Transverse colon (tissue), 4 donors: ENCODE data around the gene SGIP1. TPM values are rescaled to one million over a fixed set of nuclear protein-coding genes. Genes with fewer than 3 reads are reported as not detected.

Experiments used
- DNase-seq: peaks from one replicate; pipeline ENCODE4 v3.0.0-alpha.2; 2019
- H3K27ac ChIP-seq, 4 donors: fragments of 200-600 bp; sonication (generic); 2 replicates each; pipeline ENCODE4 v1.5.1; 2016 to 2018; ENCODE audit warnings: inconsistent platforms in 4 of 4
- H3K27me3 ChIP-seq: fragments of 200-600 bp; sonication (generic); 2 replicates; pipeline ENCODE4 v1.5.1; 2017; ENCODE audit warnings: inconsistent platforms
- H3K36me3 ChIP-seq, 4 donors: fragments of 200-600 bp; sonication (generic); 2 replicates each; pipeline ENCODE4 v1.5.1; 2017 to 2019; ENCODE audit warnings: inconsistent platforms in 4 of 4
- H3K4me1 ChIP-seq, 4 donors: fragments of 200-600 bp; sonication (generic); 2 replicates each; pipeline ENCODE4 v1.5.1; 2017 to 2020; ENCODE audit warnings: inconsistent platforms in 4 of 4
- H3K4me3 ChIP-seq, 4 donors: fragments of 200-600 bp; sonication (generic); 1 replicate in 1 of 4; 2 replicates in 3 of 4; pipeline versions ENCODE4 v1.5.1 to v1.6.1; 2017 to 2019; ENCODE audit warnings: inconsistent platforms in 4 of 4
- H3K9me3 ChIP-seq, 2 donors: fragments of 200-600 bp; sonication (generic); 2 replicates each; pipeline ENCODE4 v1.5.1; 2017 to 2019; ENCODE audit warnings: inconsistent platforms in 2 of 2
- EP300 ChIP-seq: sonication (generic); formaldehyde crosslinking; IDR thresholded peaks from one replicate; pipeline ENCODE4 v1.6.1; 2017; ENCODE audit warnings: antibody characterized with exemption, low read depth
- POLR2A ChIP-seq: fragments of 450-650 bp; IDR thresholded peaks from one replicate; pipeline ENCODE4 v1.6.1; 2016; ENCODE audit warnings: antibody characterized with exemption, mild to moderate bottlenecking, moderate library complexity
- POLR2AphosphoS5 ChIP-seq, 3 donors: sonication (generic); formaldehyde crosslinking; IDR thresholded peaks; one replicate each; pipeline ENCODE4 v1.6.1; 2016; ENCODE audit warnings: antibody characterized with exemption in 3 of 3
- WGBS, 2 donors: methylation state at CpG; one replicate each; pipeline ENCODE4 v1.1.5; 2018; ENCODE audit warnings: low coverage in 1 of 2; 5-methylcytosine and 5-hydroxymethylcytosine counted together
- in situ Hi-C, 4 donors: fragments of 200-750 bp; cut with MboI; loops; one replicate each; pipeline versions ENCODE4 v1.15.0 to v1.15.1; 2017; ENCODE audit warnings: low sequenced_read_pairs in 3 of 4, low pct_ligation_motif_present in 1 of 4, low pct_unique_long_range_greater_than_20kb in 1 of 4
- intact Hi-C: fragments of 100-400 bp; cut with DNase I; formaldehyde crosslinking; loops from one replicate; pipeline ENCODE4 v1.15.1; 2023; ENCODE audit warnings: low total_unique reads
- total RNA-seq, 4 donors: library from RNA; depleted of rRNA; stranded (reverse); fragments of >200 nt; gene quantifications; one replicate each; pipeline ENCODE4 v1.1.0, GENCODE V29; 2016
- TF ChIP-seq, protein P1 (sequence below), 5 experiments: fragments of 200-600 bp in 3 of 5; fragments of 450-650 bp in 2 of 5; sonication (generic) in 3 of 5; IDR thresholded peaks; 1 replicate in 2 of 5; 2 replicates in 3 of 5; pipeline ENCODE4 v1.5.1; 2016 to 2017; ENCODE audit warnings: antibody characterized with exemption in 5 of 5, inconsistent platforms in 3 of 5, mild to moderate bottlenecking in 2 of 5, moderate library complexity in 1 of 5

Gene SGIP1
- total RNA-seq, 4 donors from 2014 or later = 1.4 to 1.8 TPM; not detected in 2

- H3K36me3 ChIP-seq = no peaks in the 10 kb centered on the region
- no peaks in the 10 kb centered on the region for H3K27me3 ChIP-seq
- H3K4me3 ChIP-seq = no peak overlapping the region
- no peak for DNase-seq
- no peak overlapping the region for H3K27ac ChIP-seq
- intact Hi-C loops = no loop called here
- H3K4me1 ChIP-seq = no peaks in the 10 kb centered on the region
- in situ Hi-C loops = no loop called here
- WGBS, 2 donors = 82 to 83% methylated on average over 1 of the region's 1 CpG
- TF ChIP-seq, protein P1, sequence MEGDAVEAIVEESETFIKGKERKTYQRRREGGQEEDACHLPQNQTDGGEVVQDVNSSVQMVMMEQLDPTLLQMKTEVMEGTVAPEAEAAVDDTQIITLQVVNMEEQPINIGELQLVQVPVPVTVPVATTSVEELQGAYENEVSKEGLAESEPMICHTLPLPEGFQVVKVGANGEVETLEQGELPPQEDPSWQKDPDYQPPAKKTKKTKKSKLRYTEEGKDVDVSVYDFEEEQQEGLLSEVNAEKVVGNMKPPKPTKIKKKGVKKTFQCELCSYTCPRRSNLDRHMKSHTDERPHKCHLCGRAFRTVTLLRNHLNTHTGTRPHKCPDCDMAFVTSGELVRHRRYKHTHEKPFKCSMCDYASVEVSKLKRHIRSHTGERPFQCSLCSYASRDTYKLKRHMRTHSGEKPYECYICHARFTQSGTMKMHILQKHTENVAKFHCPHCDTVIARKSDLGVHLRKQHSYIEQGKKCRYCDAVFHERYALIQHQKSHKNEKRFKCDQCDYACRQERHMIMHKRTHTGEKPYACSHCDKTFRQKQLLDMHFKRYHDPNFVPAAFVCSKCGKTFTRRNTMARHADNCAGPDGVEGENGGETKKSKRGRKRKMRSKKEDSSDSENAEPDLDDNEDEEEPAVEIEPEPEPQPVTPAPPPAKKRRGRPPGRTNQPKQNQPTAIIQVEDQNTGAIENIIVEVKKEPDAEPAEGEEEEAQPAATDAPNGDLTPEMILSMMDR (IDR thresholded peaks at IDR 0.05) = no peak
- TF ChIP-seq POLR2AphosphoS5 (IDR thresholded peaks at IDR 0.05) (no peak), POLR2A (no peak), EP300 (no peak)
- no peaks in the 10 kb centered on the region for H3K9me3 ChIP-seq
These were observed 16.3 kb downstream of the SGIP1 start for GRCh38 chr1:66550243-66550642.

GRCh38 chr1:66552287-66552686 is 18.3 kb downstream of the SGIP1 start:
- Histone ChIP-seq H3K36me3 (no peaks in the 10 kb centered on the region), H3K27me3 (no peaks in the 10 kb centered on the region), H3K4me1 (no peaks in the 10 kb centered on the region), H3K9me3 (no peaks in the 10 kb centered on the region), H3K4me3 (no peak overlapping the region), H3K27ac (no peak overlapping the region)
- in situ Hi-C loops (no loop called here), intact Hi-C loops (no loop called here)
- 92 to 100% methylated on average over 1 of the region's 1 CpG for WGBS, 2 donors
- DNase-seq = no peak
- TF ChIP-seq POLR2A (no peak), POLR2AphosphoS5 (IDR thresholded peaks at IDR 0.05) (no peak), EP300 (no peak)
- TF ChIP-seq, protein P1 (IDR thresholded peaks at IDR 0.05) = no peak

- Histone ChIP-seq H3K36me3 (no peaks in the 10 kb centered on the region), H3K27me3 (no peaks in the 10 kb centered on the region), H3K4me3 (no peak overlapping the region), H3K27ac (no peak overlapping the region), H3K9me3 (no peaks in the 10 kb centered on the region), H3K4me1 (no peaks in the 10 kb centered on the region)
- in situ Hi-C loops = no loop called here
- no peak for TF ChIP-seq EP300
- no peak for TF ChIP-seq POLR2A
- intact Hi-C loops = no loop called here
- no peak for DNase-seq
- WGBS, 2 donors = 37 to 56% methylated on average over 2 to 5 of the region's 5 CpGs
These were observed 18.9 kb downstream of the SGIP1 start for GRCh38 chr1:66552829-66553228.

DNA sequence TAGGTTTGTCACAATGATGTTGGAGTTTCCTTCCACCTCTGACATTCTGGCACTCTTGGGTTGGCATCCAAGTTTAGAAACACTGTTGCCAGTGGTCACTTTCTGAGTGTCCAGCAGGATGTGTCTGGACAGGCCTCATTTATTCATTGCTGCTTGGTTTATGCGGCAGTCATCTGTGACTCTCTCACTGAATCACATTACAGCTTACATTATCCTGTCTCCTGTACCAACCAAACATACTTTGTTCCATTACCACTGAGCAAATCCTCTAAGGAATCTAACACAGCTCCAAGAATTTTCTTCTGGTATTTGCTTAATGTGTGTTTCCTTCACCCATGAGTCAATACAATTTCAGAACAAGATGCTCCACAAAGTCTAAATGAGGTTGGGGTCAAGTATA is 19.9 kb downstream of the SGIP1 start:
- no peaks in the 10 kb centered on the region for H3K9me3 ChIP-seq

GRCh38 chr1:66556161-66556611 is 22.2 kb downstream of the SGIP1 start:
- in situ Hi-C loops (no loop called here), intact Hi-C loops (no loop called here)
- 80 to 88% methylated on average over 3 to 7 of the region's 7 CpGs for WGBS, 2 donors
- TF ChIP-seq, protein P1 (IDR thresholded peaks at IDR 0.05) = no peak
- TF ChIP-seq POLR2AphosphoS5 (IDR thresholded peaks at IDR 0.05) = no peak
- TF ChIP-seq POLR2A = no peak
- TF ChIP-seq EP300 = no peak
- no peak for DNase-seq
- Histone ChIP-seq H3K27me3 (no peaks in the 10 kb centered on the region), H3K36me3 (no peaks in the 10 kb centered on the region), H3K4me1 (no peaks in the 10 kb centered on the region), H3K27ac (no peak overlapping the region), H3K9me3 (no peaks in the 10 kb centered on the region), H3K4me3 (no peak overlapping the region)

More for the DNA sequence above, 19.9 kb downstream of the SGIP1 start:
- in situ Hi-C loops = no loop called here
- Histone ChIP-seq H3K27me3 (no peaks in the 10 kb centered on the region), H3K27ac (no peak overlapping the region), H3K4me1 (no peaks in the 10 kb centered on the region), H3K4me3 (no peak overlapping the region), H3K36me3 (no peaks in the 10 kb centered on the region)
- no peak for DNase-seq
- TF ChIP-seq POLR2A (no peak), EP300 (no peak), POLR2AphosphoS5 (IDR thresholded peaks at IDR 0.05) (no peak)
- TF ChIP-seq, protein P1 (IDR thresholded peaks at IDR 0.05) = no peak
- WGBS, 2 donors = 86 to 90% methylated on average over 1 of the region's 1 CpG
- intact Hi-C loops = no loop called here
